ENCODE measurements around the gene UBB.
A peak's percentile ranks its signal among the peaks of the same experiment; 100 is the strongest.

The UBB gene

DNA sequence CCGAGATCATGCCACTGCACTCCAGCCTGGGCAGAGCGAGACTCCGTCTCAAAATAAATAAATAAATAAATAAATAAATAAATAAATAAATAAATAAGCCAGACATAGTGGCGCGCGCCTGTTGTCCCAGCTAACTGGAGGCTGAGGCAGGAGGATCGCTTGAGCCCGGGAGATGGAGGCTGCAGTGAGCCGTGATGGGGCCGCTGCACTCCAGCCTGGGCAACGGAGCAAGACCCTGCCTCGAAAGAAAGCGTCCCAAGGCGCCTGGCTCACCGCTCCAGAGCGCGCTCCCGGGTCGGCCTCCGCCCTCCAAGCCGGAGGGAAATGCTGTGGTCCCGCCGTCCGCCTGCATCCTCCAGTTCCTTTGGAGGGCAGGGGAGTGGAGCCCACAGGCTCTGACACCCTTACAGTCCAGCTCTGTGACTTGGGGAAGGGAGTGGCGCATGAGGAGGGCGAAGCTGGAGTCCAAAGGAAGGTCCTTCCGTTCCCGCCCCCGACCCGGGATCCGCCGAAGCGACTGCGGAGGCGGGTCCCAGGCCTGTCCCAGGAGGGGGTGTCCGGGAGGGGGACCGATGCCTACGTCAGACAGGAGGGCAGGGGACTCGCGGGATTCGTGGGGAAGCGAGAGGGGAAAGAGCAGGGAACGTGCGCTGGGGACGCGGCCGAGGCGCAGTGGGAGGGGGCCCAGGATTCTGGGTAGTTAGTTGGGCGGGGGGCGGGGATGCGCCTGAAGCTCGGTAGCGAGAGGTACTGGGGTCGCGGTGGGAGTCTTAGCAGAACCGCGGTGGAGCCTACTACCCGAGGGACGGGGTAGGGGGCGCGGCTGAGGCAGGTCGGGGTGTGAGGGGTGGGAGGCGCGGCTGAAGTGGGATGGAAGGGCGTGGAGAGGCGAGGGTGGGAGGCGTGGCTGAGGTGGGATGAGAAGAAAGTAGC is 26.1 kb downstream of the UBB start:
- no peak overlapping the region for H2AFZ ChIP-seq (ENCODE audit: low read depth, low read length)

DNA sequence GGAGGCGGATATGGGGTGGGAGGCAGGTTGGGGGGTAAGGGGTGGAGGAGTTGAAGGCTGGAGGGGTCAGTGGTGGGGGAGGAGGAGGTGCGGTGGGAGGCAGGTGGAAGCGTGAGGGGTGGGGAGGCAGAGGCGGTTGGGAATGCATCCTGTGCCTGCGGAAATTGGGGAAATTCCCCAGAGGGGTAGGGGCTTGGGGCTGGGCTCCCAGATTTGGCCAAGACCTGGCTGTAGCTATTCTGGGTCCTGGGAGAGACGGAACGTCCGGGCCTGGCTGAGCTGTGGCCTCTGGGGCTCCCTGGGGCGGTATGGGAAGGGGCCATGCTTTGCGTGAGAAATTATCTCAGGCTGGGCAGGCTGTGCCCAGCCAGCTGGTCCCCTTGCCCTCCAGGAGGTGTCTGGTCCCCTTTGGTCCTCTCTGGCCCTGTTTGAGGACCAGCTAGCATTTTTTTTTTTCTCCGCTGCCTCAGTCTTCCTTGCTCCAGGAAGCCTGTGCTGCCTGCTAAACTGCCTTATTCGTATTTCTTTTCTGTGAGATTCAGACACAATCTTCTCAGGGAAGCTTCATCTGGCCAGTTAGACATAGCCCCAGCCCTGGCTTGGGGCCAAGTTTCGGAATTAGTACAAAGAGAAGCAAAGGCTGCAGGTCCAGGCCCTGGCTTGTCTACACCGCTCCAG is 27.2 kb downstream of the UBB start:
- Histone ChIP-seq H3K9me3 (ENCODE audit: insufficient read depth, low read length, severe bottlenecking) (no peaks in the 10 kb centered on the region), H3K79me2 (ENCODE audit: insufficient read depth, low read length) (no peaks in the 10 kb centered on the region), H3K4me2 (ENCODE audit: insufficient read depth, low read length) (no peak overlapping the region), H4K20me1 (ENCODE audit: insufficient read depth, low read length) (no peaks in the 10 kb centered on the region), H3K27me3 (ENCODE audit: insufficient read depth, low read length, poor library complexity) (no peaks in the 10 kb centered on the region), H3K36me3 (ENCODE audit: insufficient read depth, low read length) (no peaks in the 10 kb centered on the region), H3K9ac (ENCODE audit: low read depth, low read length) (no peak overlapping the region), H3K4me3 (ENCODE audit: low read depth in 1 of 2, low read length in 2 of 2) (no peak overlapping the region), H3K4me1 (ENCODE audit: insufficient read depth, low read length) (no peaks in the 10 kb centered on the region), H3K27ac (ENCODE audit: low read length) (no peak overlapping the region), H2AFZ (ENCODE audit: low read depth, low read length) (no peak overlapping the region)
- DNase-seq, result no peak
- no peak for TF ChIP-seq EZH2 (IDR thresholded peaks at IDR 0.05; ENCODE audit: borderline replicate concordance, low read depth, low read length, severe bottlenecking)
- TF ChIP-seq, protein P1, sequence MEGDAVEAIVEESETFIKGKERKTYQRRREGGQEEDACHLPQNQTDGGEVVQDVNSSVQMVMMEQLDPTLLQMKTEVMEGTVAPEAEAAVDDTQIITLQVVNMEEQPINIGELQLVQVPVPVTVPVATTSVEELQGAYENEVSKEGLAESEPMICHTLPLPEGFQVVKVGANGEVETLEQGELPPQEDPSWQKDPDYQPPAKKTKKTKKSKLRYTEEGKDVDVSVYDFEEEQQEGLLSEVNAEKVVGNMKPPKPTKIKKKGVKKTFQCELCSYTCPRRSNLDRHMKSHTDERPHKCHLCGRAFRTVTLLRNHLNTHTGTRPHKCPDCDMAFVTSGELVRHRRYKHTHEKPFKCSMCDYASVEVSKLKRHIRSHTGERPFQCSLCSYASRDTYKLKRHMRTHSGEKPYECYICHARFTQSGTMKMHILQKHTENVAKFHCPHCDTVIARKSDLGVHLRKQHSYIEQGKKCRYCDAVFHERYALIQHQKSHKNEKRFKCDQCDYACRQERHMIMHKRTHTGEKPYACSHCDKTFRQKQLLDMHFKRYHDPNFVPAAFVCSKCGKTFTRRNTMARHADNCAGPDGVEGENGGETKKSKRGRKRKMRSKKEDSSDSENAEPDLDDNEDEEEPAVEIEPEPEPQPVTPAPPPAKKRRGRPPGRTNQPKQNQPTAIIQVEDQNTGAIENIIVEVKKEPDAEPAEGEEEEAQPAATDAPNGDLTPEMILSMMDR (IDR thresholded peaks at IDR 0.05; ENCODE audit: borderline replicate concordance, extremely low read depth, low read length, poor library complexity, severe bottlenecking), result no peak
- ATAC-seq (ENCODE audit: insufficient read depth, low read depth), result no peak

More for the DNA sequence above, 26.1 kb downstream of the UBB start:
- no peak overlapping the region for H3K27ac ChIP-seq (ENCODE audit: low read length)
- TF ChIP-seq EZH2 (IDR thresholded peaks at IDR 0.05; ENCODE audit: borderline replicate concordance, low read depth, low read length, severe bottlenecking), result no peak
- TF ChIP-seq, protein P1 (IDR thresholded peaks at IDR 0.05; ENCODE audit: borderline replicate concordance, extremely low read depth, low read length, poor library complexity, severe bottlenecking), result no peak
- no peaks in the 10 kb centered on the region for H4K20me1 ChIP-seq (ENCODE audit: insufficient read depth, low read length)
- no peaks in the 10 kb centered on the region for H3K79me2 ChIP-seq (ENCODE audit: insufficient read depth, low read length)
- no peak overlapping the region for H3K4me2 ChIP-seq (ENCODE audit: insufficient read depth, low read length)
- peak; percentile 27; the same call in 1 of the 3 replicates for ATAC-seq (ENCODE audit: insufficient read depth, low read depth)
- H3K4me1 ChIP-seq (ENCODE audit: insufficient read depth, low read length), result no peaks in the 10 kb centered on the region
- DNase-seq, result no peak
- H3K9me3 ChIP-seq (ENCODE audit: insufficient read depth, low read length, severe bottlenecking), result no peaks in the 10 kb centered on the region
- no peaks in the 10 kb centered on the region for H3K36me3 ChIP-seq (ENCODE audit: insufficient read depth, low read length)
- no peak overlapping the region for H3K9ac ChIP-seq (ENCODE audit: low read depth, low read length)
- H3K4me3 ChIP-seq (ENCODE audit: low read depth in 1 of 2, low read length in 2 of 2), result no peak overlapping the region
- no peaks in the 10 kb centered on the region for H3K27me3 ChIP-seq (ENCODE audit: insufficient read depth, low read length, poor library complexity)

DNA sequence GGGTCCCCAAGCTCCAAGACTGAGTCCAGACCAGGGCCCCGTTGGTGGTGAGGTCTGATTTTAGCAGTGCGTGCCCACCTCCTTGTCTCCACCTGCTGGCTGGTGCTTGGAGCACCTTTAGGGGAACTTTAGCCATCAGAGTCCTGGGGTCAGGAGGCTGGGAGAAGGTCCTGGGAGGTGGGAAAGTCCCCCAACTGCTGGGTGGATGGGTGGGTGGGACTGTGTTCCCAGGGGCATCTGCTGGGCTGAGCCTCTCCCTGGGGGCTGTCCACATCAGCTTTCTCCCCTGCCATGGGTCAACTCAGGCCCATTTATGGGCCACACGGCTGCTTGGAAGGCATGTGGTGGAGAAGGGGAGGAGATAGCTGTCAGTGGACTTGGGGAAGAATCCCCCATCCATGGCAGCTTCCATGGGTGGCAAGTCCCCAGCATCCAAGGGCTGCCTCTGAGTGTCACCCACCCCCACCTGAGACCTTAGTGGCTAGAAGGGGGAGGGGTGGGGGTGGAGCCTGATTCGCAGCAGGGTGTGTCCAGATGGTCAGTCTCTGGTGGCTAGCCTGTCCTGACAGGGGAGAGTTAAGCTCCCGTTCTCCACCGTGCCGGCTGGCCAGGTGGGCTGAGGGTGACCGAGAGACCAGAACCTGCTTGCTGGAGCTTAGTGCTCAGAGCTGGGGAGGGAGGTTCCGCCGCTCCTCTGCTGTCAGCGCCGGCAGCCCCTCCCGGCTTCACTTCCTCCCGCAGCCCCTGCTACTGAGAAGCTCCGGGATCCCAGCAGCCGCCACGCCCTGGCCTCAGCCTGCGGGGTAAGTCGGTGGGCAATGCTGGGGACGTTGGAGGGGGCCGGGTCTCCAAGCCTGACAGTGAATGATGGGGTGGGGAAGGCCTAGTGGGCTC is 34.4 kb downstream of the UBB start, which contains the start of gene TRPV2:
TRPV2 (plus strand) TSS at position 541 of the 894 bp plus-strand sequence. CDS start 2,098 bp downstream, outside the sequence.
- Histone ChIP-seq H4K20me1 (ENCODE audit: insufficient read depth, low read length) (peaks cover 2% of the 10 kb centered on the region; the same call in 1 of the 2 replicates), H3K4me2 (ENCODE audit: insufficient read depth, low read length) (peak within 1 kb of the TSS; percentile 95), H3K4me1 (ENCODE audit: insufficient read depth, low read length) (peaks cover 31% of the 10 kb centered on the region), H3K9me3 (ENCODE audit: insufficient read depth, low read length, severe bottlenecking) (no peaks in the 10 kb centered on the region), H3K27me3 (ENCODE audit: insufficient read depth, low read length, poor library complexity) (no peaks in the 10 kb centered on the region), H3K9ac (ENCODE audit: low read depth, low read length) (peak within 1 kb of the TSS; percentile 84), H2AFZ (ENCODE audit: low read depth, low read length) (peak within 1 kb of the TSS; percentile 64), H3K36me3 (ENCODE audit: insufficient read depth, low read length) (peaks cover 30% of the 10 kb centered on the region), H3K4me3 (ENCODE audit: low read depth in 1 of 2, low read length in 2 of 2) (peak within 1 kb of the TSS; percentile 69 to 88), H3K27ac (ENCODE audit: low read length) (peak within 1 kb of the TSS; percentile 86), H3K79me2 (ENCODE audit: insufficient read depth, low read length) (peaks cover 24% of the 10 kb centered on the region)
- ATAC-seq (ENCODE audit: insufficient read depth, low read depth), result peak; percentile 69
- DNase-seq, result peak; percentile 78
- TF ChIP-seq, protein P1 (IDR thresholded peaks at IDR 0.05; ENCODE audit: borderline replicate concordance, extremely low read depth, low read length, poor library complexity, severe bottlenecking), result peak; percentile 57
- TF ChIP-seq EZH2 (IDR thresholded peaks at IDR 0.05; ENCODE audit: borderline replicate concordance, low read depth, low read length, severe bottlenecking), result no peak
